DMS153 (cell line): ENCODE measurements around the gene GRIA1.
"Not testable (repeated sequence)": the region's sequence is repeated elsewhere in the genome, so short reads cannot be mapped to it uniquely, and the experiment has no call there.

Source experiments
- DNase-seq: peaks from one replicate; lab custom pipeline; 2025; lab: John Stamatoyannopoulos, UW

GRIA1 gene

DNA sequence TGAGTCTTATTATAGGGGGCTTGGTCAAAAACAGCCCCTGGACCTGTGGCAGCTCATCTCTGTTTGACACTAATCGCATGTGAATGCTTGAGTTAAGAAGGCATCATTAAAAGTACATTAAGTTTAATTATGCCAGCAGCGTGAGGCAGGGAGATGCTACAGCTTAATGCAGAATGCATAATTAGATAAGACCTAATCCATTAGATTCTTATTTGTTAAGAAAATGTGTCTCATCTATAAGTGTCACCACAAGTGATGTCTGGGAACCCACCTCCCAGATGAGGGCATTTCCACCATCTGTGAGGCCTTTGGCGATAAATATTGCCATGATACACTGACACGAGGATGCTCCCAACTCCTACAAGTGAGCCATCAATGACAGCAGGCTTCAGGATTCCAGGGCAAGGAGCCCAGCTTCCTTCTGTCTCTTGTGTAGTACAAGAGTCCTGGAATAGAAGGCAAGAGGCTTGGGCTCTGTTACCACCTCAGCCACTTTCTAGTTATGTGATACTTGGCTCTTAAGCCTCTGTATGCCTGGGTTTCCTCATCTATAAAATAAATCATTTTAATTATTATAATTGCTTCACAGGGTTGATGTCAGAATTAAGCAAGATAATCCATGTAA, 345.5 kb downstream of the GRIA1 start:
- no peak for DNase-seq

DNA sequence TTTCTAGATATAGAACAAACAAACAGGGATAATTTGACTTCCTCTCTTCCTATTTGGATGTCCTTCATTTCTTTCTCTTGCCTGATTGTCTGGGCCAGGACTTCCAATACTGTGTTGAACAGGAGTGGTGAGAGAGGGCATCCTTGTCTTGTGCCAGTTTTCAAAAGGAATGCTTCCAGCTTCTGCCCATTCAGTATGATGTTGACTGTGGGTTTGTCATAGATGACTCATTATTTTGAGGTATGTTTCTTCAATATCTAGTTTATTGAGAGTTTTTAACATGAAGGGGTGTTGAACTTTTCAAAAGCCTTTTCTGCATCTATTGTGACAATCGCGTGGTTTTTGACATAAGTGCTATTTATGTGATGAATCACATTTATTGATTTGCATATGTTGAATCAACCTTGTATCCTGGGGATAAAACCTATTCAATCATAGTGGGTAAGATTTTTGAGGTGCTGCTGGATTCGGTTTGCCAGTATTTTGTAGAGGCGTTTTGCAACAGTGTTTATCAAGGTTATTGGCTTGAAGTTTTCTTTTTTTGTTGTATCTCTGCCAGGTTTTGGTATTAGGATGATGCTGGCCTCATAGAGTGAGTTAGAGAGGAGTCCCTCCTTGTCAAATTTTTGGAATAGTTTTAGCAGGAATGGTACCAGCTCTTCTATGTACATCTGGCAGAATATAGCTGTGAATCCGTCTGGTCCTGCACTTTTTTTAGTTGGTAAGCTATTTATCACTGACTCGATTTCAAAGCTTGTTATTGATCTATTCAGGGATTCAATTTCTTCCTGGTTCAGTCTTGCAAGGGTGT, 359.0 kb downstream of the GRIA1 start:
- not testable (repeated sequence) for DNase-seq

DNA sequence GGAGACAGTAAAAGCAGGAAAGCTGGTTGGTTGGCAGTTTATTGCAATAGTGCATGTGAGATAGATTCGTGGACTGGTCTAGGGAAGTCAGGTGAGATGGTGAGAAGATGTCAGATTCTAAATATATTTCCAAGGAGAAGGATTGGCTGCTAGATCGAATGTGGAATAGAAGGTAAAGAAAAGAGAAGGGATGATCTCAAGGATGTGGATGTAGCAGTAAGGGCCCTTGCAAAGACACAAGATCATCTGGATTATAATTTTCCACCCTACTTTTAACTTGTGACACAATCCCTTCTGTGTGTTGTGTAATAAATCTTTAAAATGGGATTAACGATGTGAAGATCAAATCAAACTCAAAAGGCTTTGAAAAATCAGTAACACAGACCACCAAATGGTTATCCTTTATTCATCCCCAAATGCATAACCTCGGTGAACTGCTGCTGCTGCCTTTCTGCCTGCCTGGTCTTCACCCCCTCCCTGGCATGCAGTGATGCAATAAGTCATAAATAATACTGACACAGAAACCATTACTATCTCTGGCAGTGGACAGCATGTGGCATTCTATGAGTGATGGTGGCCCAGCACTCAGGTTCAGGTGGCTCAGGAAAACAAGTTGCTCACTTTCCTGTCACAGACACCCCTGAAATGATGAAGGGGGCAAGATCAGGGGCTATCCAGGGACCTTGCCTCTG, 369.9 kb downstream of the GRIA1 start:
- DNase-seq, result no peak

DNA sequence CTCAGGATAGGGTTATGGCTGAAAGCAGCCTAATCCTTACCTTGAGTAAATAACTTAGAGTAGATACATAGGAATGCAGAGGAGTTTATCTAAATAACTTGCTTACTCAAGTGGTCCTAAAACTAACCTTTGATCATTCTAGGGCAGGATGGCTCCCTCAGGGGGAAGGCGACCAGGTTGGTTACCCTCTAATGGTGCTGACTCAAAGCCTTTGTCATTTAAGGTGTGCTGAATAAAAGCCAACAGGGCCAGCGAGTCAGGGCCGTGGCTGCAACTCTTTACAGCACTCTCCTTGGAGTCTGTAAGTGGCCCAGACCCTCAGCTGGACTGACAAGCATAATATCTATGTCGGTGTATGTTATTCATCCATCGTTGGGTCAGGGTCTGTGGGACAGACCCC, 372.4 kb downstream of the GRIA1 start:
- not testable (repeated sequence) for DNase-seq
